Stomach smooth muscle (tissue), 2 donors: Measurements from ENCODE around the gene SIVA1.

ENCODE experiments used
- H3K27ac ChIP-seq: one replicate; pipeline ENCODE4 v1.7.0; 2013; ENCODE audit warnings: mild to moderate bottlenecking, low read length, inconsistent platforms
- H3K27me3 ChIP-seq, 2 donors: one replicate each; pipeline ENCODE4 v1.7.0; 2013; ENCODE audit warnings: low read length in 2 of 2; ENCODE audit not compliant: insufficient read depth in 2 of 2, control insufficient read depth in 1 of 2
- H3K36me3 ChIP-seq, 2 donors: one replicate each; pipeline ENCODE4 v1.7.0; 2013; ENCODE audit warnings: low read length in 2 of 2; ENCODE audit not compliant: control insufficient read depth in 2 of 2, insufficient read depth in 2 of 2
- H3K4me1 ChIP-seq: one replicate; pipeline ENCODE4 v1.7.0; 2013; ENCODE audit warnings: low read length; ENCODE audit not compliant: control insufficient read depth, insufficient read depth
- H3K4me3 ChIP-seq, 2 donors: one replicate each; pipeline ENCODE4 v1.7.0; 2013; ENCODE audit warnings: low read length in 2 of 2
- H3K9ac ChIP-seq, 2 donors: one replicate each; pipeline ENCODE4 v1.7.0; 2013; ENCODE audit warnings: low read length in 2 of 2, mild to moderate bottlenecking in 1 of 2
- H3K9me3 ChIP-seq, 2 donors: one replicate each; pipeline ENCODE4 v1.7.0; 2013; ENCODE audit warnings: low read length in 2 of 2; ENCODE audit not compliant: control insufficient read depth in 2 of 2
- donor health status: healthy.
- donor health status: Pancreatic carcinoma.

SIVA1 gene

DNA sequence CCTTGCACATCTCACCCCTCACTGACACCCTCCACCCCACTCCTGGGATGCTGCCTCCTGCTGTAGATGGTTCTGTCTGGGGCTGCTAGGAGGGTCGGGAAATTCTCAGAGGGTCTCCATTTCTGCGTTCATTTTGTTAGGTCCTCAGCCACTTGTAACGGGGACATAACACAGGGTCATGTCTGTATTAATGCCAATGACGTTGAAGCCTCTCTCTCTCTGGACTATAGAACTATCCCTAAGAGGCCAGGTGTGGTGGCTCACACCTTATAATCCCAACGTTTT, 14.6 kb downstream of the SIVA1 start:
- peaks cover 0 to 4% of the 10 kb centered on the region in 2 donors for H3K9me3 ChIP-seq
- H3K9ac ChIP-seq, result no peak overlapping the region
- H3K36me3 ChIP-seq, result peaks cover 15 to 17% of the 10 kb centered on the region in 2 donors
- H3K27ac ChIP-seq, result no peak overlapping the region
- H3K4me1 ChIP-seq, result peaks cover 8% of the 10 kb centered on the region
- H3K27me3 ChIP-seq, result no peaks in the 10 kb centered on the region
- no peak overlapping the region for H3K4me3 ChIP-seq

DNA sequence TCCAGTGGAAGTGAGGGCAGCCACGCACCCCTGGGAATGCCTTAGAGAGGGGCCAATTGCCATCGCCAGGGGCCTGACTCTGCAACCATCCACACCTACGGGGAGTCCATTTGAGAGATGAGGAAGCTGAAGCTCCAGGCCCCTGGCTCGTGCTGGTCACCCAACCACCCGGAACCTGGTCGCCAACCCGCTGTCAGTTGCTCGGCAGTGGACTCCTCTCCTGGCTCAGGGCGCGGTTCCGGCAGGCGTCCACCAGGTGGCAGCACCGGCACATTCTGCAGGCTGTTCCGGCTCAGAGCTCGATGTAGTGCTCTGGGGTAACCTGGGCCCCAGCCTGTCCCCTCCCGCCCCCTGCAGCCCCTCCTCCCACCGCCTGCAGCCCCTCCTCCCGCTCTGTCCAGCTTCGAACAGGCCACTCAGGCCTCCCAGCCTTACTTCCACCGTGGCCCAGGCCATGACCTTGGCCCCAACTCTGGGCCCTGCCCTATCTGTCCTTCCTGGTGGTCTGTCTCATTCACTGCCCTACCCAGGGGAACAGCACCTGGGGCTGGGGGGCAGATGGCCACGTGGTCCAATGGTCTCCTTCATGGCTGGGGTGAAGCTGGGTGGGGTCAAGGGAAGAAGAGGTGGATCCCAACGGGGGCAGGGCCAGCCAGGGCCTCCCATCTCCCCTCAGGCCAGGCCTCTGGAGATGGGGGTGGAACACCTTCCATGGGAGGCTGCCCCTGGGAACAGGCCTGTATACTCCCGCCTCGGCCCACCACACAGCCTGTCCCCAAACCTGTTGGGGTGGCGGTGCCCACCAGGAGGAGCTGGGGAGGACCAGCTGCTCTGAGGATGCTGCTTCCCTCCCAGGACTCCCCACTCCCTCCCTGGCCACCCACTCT, 15.7 kb downstream of the SIVA1 start:
- Histone ChIP-seq H3K4me1 (peaks cover 8% of the 10 kb centered on the region), H3K27me3 (no peaks in the 10 kb centered on the region), H3K27ac (no peak overlapping the region), H3K9ac (no peak overlapping the region), H3K9me3 (peaks cover 0 to 4% of the 10 kb centered on the region in 2 donors), H3K4me3 (no peak overlapping the region), H3K36me3 (peaks cover 23 to 26% of the 10 kb centered on the region in 2 donors)

DNA sequence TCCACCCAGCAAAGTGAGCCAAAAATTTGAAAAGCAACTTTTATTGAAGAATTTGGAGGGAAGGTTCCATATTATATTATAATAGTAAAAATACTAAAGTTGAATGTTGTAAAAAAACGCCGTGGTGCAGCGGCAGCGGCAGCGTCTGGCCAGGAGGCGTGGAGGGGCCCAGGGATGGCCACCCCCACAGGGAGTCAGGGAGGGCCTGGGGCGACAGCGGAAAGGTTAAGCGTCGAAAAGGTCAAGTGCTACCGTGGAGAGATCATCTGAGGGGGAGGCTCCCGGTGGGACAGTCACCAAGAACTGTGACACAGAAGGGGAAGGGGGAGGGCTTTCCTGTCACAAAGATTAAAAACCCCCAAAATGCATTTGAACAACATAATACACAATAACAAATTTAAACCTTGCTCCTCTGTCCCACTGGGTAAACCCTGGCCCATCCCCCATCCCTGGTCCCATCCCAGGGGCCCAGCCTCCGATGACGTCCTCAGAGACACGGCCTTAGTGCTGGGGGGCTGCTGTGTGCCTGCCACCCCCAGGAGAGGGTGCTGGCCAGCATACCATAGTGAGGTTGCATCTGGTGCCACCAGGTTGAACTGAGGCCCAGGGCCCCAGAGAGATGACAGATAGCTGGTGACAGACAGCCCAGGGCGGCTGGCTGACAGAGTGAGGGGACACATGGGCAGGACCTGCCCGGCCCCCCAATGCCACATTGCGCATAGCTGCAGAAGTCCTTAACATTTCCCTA, 16.6 kb downstream of the SIVA1 start:
- Histone ChIP-seq H3K9ac (no peak overlapping the region), H3K27ac (no peak overlapping the region), H3K36me3 (peaks cover 23 to 26% of the 10 kb centered on the region in 2 donors), H3K27me3 (no peaks in the 10 kb centered on the region), H3K9me3 (peaks cover 0 to 4% of the 10 kb centered on the region in 2 donors), H3K4me1 (peaks cover 8% of the 10 kb centered on the region), H3K4me3 (no peak overlapping the region)

DNA sequence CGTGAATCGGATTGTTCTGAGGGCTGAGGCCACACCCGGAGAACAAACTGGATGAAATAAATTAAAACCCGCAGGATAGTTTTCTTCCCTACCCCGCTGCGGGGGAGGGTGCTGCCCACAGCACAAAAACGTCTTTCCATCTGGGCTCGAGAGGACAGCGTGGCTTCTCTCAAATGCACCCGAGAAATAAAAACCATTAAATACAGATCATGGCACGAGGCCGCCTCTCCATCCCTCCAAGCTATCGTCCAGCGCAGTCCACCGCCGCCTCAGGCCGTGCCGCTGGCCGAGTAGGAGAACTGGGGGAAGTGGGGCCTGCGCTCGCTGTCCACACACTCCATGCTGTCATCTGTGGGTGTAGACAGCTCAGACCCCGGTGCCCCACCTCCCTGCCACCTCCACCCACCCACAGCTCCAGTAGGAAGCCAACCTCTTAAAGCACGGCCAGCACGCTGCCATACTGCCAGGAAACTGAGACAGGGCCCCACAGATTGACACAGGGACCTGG, 17.2 kb downstream of the SIVA1 start:
- H3K9ac ChIP-seq, result no peak overlapping the region
- no peak overlapping the region for H3K4me3 ChIP-seq
- H3K27me3 ChIP-seq, result no peaks in the 10 kb centered on the region
- H3K9me3 ChIP-seq, result peaks cover 0 to 4% of the 10 kb centered on the region in 2 donors
- H3K27ac ChIP-seq, result no peak overlapping the region
- peaks cover 8% of the 10 kb centered on the region for H3K4me1 ChIP-seq
- peaks cover 23 to 28% of the 10 kb centered on the region in 2 donors for H3K36me3 ChIP-seq

GRCh38 chr14:104770851-104771272, 17.9 kb downstream of the SIVA1 start:
- Histone ChIP-seq H3K4me3 (no peak overlapping the region), H3K27ac (no peak overlapping the region), H3K9me3 (peaks cover 0 to 4% of the 10 kb centered on the region in 2 donors), H3K27me3 (no peaks in the 10 kb centered on the region), H3K4me1 (peaks cover 8% of the 10 kb centered on the region), H3K36me3 (peaks cover 23 to 30% of the 10 kb centered on the region in 2 donors), H3K9ac (no peak overlapping the region)

DNA sequence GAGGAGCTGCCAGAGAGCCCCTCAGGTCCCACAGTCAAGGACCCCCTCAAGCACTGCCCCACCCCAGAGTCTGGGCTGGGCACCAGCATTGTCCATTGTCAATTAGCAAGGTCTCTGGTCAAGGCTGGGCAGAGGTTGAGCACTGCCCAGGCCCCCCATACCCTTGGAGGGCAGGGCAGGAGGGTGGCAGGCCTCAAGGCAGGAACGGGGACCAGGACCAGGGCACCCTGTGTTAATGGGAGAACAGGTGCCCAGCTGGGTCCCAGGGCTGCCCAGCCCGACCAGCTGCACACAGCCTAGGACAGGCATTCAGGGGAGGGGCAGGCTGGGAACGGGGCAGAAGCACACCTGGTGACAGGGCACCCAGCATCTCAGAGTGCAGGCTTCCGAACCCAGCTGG, 18.4 kb downstream of the SIVA1 start:
- peaks cover 8% of the 10 kb centered on the region for H3K4me1 ChIP-seq
- H3K4me3 ChIP-seq, result no peak overlapping the region
- peaks cover 23 to 31% of the 10 kb centered on the region in 2 donors for H3K36me3 ChIP-seq
- peaks cover 0 to 4% of the 10 kb centered on the region in 2 donors for H3K9me3 ChIP-seq
- no peak overlapping the region for H3K9ac ChIP-seq
- H3K27ac ChIP-seq, result no peak overlapping the region
- H3K27me3 ChIP-seq, result no peaks in the 10 kb centered on the region

GRCh38 chr14:104771918-104772706, 19.2 kb downstream of the SIVA1 start:
- Histone ChIP-seq H3K27ac (no peak overlapping the region), H3K9ac (no peak overlapping the region), H3K36me3 (peaks cover 23 to 32% of the 10 kb centered on the region in 2 donors), H3K4me1 (peaks cover 8% of the 10 kb centered on the region), H3K4me3 (no peak overlapping the region), H3K27me3 (no peaks in the 10 kb centered on the region), H3K9me3 (peaks cover 0 to 4% of the 10 kb centered on the region in 2 donors)

DNA sequence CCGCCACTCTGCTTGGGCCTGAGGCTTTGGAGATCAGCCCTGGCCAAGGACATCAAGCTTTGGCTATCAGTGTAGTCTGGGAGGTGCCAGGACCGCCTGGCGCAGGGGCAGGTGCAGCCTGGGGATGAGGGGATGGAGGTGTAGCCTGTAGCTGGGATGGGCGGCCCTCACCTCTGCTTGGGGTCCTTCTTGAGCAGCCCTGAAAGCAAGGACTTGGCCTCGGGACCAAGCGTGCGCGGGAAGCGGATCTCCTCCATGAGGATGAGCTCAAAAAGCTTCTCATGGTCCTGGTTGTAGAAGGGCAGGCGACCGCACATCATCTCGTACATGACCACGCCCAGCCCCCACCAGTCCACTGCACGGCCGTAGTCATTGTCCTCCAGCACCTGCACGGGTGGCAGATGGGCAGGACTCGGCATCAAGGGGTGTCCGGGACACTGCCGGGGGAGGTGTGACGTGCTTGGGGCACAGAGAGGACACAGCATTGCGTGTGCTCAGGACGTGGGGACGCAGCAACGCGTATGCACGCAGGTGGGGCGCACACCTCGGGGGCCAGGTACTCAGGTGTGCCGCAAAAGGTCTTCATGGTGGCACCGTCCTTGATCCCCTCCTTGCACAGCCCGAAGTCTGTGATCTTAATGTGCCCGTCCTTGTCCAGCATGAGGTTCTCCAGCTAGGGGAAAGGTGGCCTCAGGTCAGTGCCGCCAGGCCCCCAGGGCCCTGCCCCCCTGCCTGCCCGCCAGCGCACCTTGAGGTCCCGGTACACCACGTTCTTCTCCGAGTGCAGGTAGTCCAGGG, 20.0 kb downstream of the SIVA1 start:
- no peak overlapping the region for H3K27ac ChIP-seq
- peaks cover 0 to 4% of the 10 kb centered on the region in 2 donors for H3K9me3 ChIP-seq
- H3K9ac ChIP-seq, result no peak overlapping the region
- no peak overlapping the region for H3K4me3 ChIP-seq
- H3K27me3 ChIP-seq, result no peaks in the 10 kb centered on the region
- peaks cover 23 to 32% of the 10 kb centered on the region in 2 donors for H3K36me3 ChIP-seq
- peaks cover 8% of the 10 kb centered on the region for H3K4me1 ChIP-seq

- H3K36me3 ChIP-seq, result peaks cover 23 to 35% of the 10 kb centered on the region in 2 donors
- peaks cover 0 to 4% of the 10 kb centered on the region in 2 donors for H3K9me3 ChIP-seq
- H3K9ac ChIP-seq, result no peak overlapping the region
- no peak overlapping the region for H3K4me3 ChIP-seq
- peaks cover 4% of the 10 kb centered on the region for H3K4me1 ChIP-seq
- no peaks in the 10 kb centered on the region for H3K27me3 ChIP-seq
- no peak overlapping the region for H3K27ac ChIP-seq
Measured at GRCh38 chr14:104773505-104774452, 20.8 kb downstream of the SIVA1 start.
